Duodenal mucosa (tissue), 2 donors: ENCODE measurements around the gene STXBP6.

Source experiments
- H3K27ac ChIP-seq: one replicate; pipeline ENCODE4 v1.7.0; 2013; ENCODE audit warnings: low read depth, low read length
- H3K27me3 ChIP-seq, 2 donors: one replicate each; pipeline ENCODE4 v1.7.0; 2013; ENCODE audit warnings: low read length in 2 of 2, control low read depth in 1 of 2; ENCODE audit not compliant: insufficient read depth in 2 of 2, control insufficient read depth in 1 of 2
- H3K36me3 ChIP-seq, 2 donors: one replicate each; pipeline ENCODE4 v1.7.0; 2013; ENCODE audit warnings: low read length in 2 of 2, control low read depth in 1 of 2; ENCODE audit not compliant: insufficient read depth in 2 of 2, control insufficient read depth in 1 of 2
- H3K4me1 ChIP-seq, 2 donors: one replicate each; pipeline ENCODE4 v1.7.0; 2013; ENCODE audit warnings: low read length in 2 of 2, control low read depth in 1 of 2; ENCODE audit not compliant: insufficient read depth in 2 of 2, control insufficient read depth in 1 of 2
- H3K4me3 ChIP-seq, 2 donors: one replicate each; pipeline ENCODE4 v1.7.0; 2013; ENCODE audit warnings: low read length in 2 of 2, low read depth in 1 of 2
- H3K9ac ChIP-seq, 2 donors: one replicate each; pipeline ENCODE4 v1.7.0; 2013; ENCODE audit warnings: low read length in 2 of 2, low read depth in 1 of 2
- H3K9me3 ChIP-seq, 2 donors: one replicate each; pipeline ENCODE4 v1.7.0; 2013; ENCODE audit warnings: low read length in 2 of 2, control low read depth in 1 of 2; ENCODE audit not compliant: control insufficient read depth in 1 of 2

The STXBP6 gene

DNA sequence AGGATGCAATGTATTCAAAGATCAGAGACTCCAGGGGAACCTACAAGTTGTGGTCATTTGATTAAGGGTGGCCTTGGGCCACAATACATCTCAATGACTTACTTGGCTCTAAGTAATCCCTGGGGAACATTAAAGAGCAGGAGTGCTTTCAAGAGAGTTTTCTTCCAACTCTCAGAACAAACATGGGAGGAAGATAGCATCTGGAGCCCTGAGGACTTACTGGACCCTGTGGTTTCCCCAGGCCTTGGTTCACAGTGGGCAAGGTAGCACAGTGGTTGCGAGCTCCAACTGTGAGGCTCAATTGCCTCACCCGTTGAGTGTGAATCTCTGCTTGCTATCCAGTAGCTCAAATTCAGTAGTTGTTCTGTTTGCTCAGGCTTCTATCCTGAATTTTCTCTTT lies 32.4 kb downstream of the STXBP6 start:
- Histone ChIP-seq H3K27me3 (no peaks in the 10 kb centered on the region), H3K9ac (no peak overlapping the region), H3K36me3 (no peaks in the 10 kb centered on the region), H3K4me3 (no peak overlapping the region), H3K4me1 (peaks cover 0 to 4% of the 10 kb centered on the region in 2 donors), H3K9me3 (no peaks in the 10 kb centered on the region), H3K27ac (no peak overlapping the region)

GRCh38 chr14:25015761-25016160 lies 34.2 kb downstream of the STXBP6 start:
- Histone ChIP-seq H3K9me3 (no peaks in the 10 kb centered on the region), H3K4me1 (peaks cover 0 to 4% of the 10 kb centered on the region in 2 donors), H3K9ac (no peak overlapping the region), H3K4me3 (no peak overlapping the region), H3K36me3 (no peaks in the 10 kb centered on the region), H3K27ac (no peak overlapping the region), H3K27me3 (no peaks in the 10 kb centered on the region)

DNA sequence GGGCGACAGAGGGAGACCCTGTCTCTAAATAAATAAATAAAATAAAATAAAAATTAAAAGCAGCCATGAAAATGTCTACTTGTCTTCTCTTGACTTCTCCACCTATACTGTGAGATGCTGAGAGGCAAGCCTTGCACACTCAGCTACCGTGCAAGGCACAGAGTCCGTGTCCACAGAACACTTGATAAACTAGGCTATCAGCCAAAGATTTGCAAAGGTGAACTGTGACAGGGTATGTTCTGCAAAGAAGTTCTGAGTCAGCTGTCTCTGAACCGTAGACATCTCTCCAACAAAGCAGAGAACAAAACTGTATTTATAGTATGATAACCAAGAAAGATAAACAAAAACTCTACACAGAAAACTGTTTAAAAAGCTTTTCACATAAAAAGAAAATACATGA lies 35.5 kb downstream of the STXBP6 start:
- no peaks in the 10 kb centered on the region for H3K27me3 ChIP-seq
- no peak overlapping the region for H3K27ac ChIP-seq
- H3K36me3 ChIP-seq, result no peaks in the 10 kb centered on the region
- no peak overlapping the region for H3K4me3 ChIP-seq
- H3K9me3 ChIP-seq, result no peaks in the 10 kb centered on the region
- H3K4me1 ChIP-seq, result peaks cover 0 to 10% of the 10 kb centered on the region in 2 donors
- H3K9ac ChIP-seq, result no peak overlapping the region

DNA sequence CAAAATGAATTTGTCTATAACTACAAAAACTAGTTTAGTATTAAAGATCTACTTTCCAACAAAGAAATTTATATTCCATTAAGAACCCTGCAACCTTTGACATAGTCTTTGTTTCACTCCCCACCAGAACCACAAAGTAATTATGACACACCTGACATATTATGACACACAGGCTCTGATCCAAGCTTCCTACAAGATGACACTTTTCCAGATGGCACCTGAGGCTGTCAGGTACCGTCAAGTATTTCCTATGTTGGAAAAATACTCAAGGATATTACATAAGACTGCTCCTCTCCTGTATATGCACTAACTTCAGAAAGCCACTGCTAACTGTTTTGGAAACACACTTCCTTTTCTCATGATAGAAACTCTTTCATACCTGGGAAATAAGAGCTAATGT lies 38.9 kb downstream of the STXBP6 start:
- no peak overlapping the region for H3K9ac ChIP-seq
- H3K9me3 ChIP-seq, result no peaks in the 10 kb centered on the region
- peaks cover 7 to 19% of the 10 kb centered on the region in 2 donors for H3K4me1 ChIP-seq
- H3K4me3 ChIP-seq, result no peak overlapping the region
- no peaks in the 10 kb centered on the region for H3K27me3 ChIP-seq
- no peaks in the 10 kb centered on the region for H3K36me3 ChIP-seq
- H3K27ac ChIP-seq, result no peak overlapping the region

GRCh38 chr14:25010471-25010870 lies 39.5 kb downstream of the STXBP6 start:
- H3K36me3 ChIP-seq, result no peaks in the 10 kb centered on the region
- no peak overlapping the region for H3K4me3 ChIP-seq
- H3K9ac ChIP-seq, result no peak overlapping the region
- peaks cover 7 to 19% of the 10 kb centered on the region in 2 donors for H3K4me1 ChIP-seq
- H3K9me3 ChIP-seq, result no peaks in the 10 kb centered on the region
- H3K27ac ChIP-seq, result no peak overlapping the region
- no peaks in the 10 kb centered on the region for H3K27me3 ChIP-seq

DNA sequence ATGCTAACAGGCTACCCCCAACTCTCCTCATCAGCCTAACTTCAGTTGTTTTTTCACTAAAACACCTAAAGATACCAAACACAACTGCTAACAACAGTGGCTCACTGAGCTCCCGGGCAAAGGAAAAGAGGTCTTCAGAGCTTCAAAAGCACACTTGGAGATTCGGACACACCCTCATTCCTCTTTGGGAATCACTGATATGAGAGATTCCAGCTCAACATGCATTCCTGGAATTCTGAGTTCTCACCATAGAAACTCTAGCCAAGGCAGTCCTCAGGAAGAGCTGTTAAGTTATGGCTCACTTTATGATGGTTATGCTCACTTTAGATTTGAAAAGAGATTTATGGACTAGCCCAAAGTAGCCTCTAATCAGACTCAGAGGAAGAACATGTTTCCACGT lies 40.1 kb downstream of the STXBP6 start:
- no peak overlapping the region for H3K9ac ChIP-seq
- no peak overlapping the region for H3K27ac ChIP-seq
- H3K4me3 ChIP-seq, result no peak overlapping the region
- H3K27me3 ChIP-seq, result no peaks in the 10 kb centered on the region
- H3K4me1 ChIP-seq, result peaks cover 7 to 19% of the 10 kb centered on the region in 2 donors
- H3K9me3 ChIP-seq, result no peaks in the 10 kb centered on the region
- H3K36me3 ChIP-seq, result no peaks in the 10 kb centered on the region

DNA sequence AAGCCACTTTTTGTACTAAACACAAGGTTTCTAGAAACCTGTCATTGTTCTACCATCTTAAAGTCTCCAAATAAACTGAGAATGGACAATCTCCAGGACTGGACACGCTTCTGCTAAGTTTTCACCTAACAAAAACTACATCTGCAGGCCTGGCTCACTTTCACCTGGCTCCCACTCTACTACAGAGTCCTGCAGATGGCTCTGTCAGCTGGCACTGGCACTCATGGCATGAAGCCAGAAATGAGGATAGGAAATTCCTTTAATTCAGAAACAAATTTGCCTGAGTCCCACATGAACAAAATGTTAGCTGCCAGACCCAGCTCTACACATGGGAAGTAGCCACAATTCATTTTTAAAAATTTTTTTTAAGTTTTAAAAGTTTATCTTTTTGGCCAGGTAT lies 42.1 kb downstream of the STXBP6 start:
- H3K36me3 ChIP-seq, result no peaks in the 10 kb centered on the region
- no peak overlapping the region for H3K27ac ChIP-seq
- H3K27me3 ChIP-seq, result no peaks in the 10 kb centered on the region
- H3K4me1 ChIP-seq, result peaks cover 7 to 15% of the 10 kb centered on the region in 2 donors
- H3K4me3 ChIP-seq, result no peak overlapping the region
- H3K9me3 ChIP-seq, result no peaks in the 10 kb centered on the region
- H3K9ac ChIP-seq, result no peak overlapping the region

GRCh38 chr14:25006961-25007795 lies 42.8 kb downstream of the STXBP6 start:
- H3K9me3 ChIP-seq, result no peaks in the 10 kb centered on the region
- no peak overlapping the region for H3K9ac ChIP-seq
- peaks cover 7 to 15% of the 10 kb centered on the region in 2 donors for H3K4me1 ChIP-seq
- H3K36me3 ChIP-seq, result no peaks in the 10 kb centered on the region
- no peak overlapping the region for H3K27ac ChIP-seq
- H3K27me3 ChIP-seq, result no peaks in the 10 kb centered on the region
- no peak overlapping the region for H3K4me3 ChIP-seq

GRCh38 chr14:25006031-25006430 lies 43.9 kb downstream of the STXBP6 start:
- Histone ChIP-seq H3K9me3 (no peaks in the 10 kb centered on the region), H3K4me3 (no peak overlapping the region), H3K27ac (no peak overlapping the region), H3K4me1 (peaks cover 7 to 15% of the 10 kb centered on the region in 2 donors), H3K36me3 (no peaks in the 10 kb centered on the region), H3K9ac (no peak overlapping the region), H3K27me3 (no peaks in the 10 kb centered on the region)

DNA sequence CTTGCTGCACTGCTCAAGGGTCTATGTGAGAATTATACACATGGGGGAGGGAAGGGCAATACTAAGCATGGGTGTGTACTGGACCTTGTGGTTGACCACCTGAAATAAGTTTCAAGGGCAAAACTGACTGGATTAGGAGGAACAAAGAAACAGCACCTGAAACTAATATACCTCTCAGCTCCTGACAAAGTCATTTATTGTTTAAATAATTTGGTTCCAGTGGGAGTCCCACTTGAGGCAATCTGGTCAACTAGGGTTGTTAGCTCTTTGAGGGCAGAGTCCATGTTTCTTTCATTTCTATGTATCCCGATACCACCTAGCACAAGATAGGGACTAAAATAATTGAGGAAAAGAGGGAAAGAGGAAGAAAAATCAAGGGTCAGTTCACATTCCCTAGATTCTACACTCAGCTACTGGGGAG lies 45.5 kb downstream of the STXBP6 start:
- Histone ChIP-seq H3K4me1 (peaks cover 7 to 9% of the 10 kb centered on the region in 2 donors), H3K9me3 (no peaks in the 10 kb centered on the region), H3K27ac (no peak overlapping the region)

More for the DNA sequence above, 45.5 kb downstream of the STXBP6 start:
- H3K4me3 ChIP-seq, result no peak overlapping the region
- no peaks in the 10 kb centered on the region for H3K36me3 ChIP-seq
- no peaks in the 10 kb centered on the region for H3K27me3 ChIP-seq
- H3K9ac ChIP-seq, result no peak overlapping the region
